GM18507 (cell line): ENCODE results near the gene MAP7D3.
A peak's percentile ranks its signal among the peaks of the same experiment; 100 is the strongest.
"Not testable (repeated sequence)": the region's sequence is repeated elsewhere in the genome, so short reads cannot be mapped to it uniquely, and the experiment has no call there.

Source experiments
- DNase-seq: peaks from one replicate; pipeline ENCODE4 v3.0.0; 2011; ENCODE audit warnings: low read depth; ENCODE audit not compliant: insufficient read length; ENCODE audit errors: extremely low spot score
- FAIRE-seq: peaks from 2 replicates; lab custom pipeline; 2011; peaks lifted over from hg19 to GRCh38; lab: Jason Lieb, UNC

The MAP7D3 gene

DNA sequence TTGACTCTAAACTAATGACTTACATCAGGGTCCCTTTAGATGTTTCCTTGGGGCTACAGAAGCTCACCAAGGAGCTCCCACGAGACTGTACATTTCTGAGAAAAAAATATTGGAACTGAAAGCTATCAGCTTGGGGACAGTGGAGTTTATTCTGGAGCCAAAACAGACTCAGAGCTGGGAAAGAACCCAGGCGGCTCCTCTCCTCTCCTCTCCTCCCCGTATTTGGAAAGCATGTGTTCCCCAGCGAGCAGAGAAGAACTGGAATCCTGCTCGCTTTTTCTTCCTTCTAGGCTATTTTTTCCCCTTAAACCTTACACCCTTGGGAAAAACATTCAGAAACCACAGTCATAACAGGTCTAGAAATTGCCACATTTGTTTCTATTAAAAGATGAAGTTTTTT, 4.3 kb upstream of the MAP7D3 start:
- DNase-seq (no peak), FAIRE-seq (no peak)

DNA sequence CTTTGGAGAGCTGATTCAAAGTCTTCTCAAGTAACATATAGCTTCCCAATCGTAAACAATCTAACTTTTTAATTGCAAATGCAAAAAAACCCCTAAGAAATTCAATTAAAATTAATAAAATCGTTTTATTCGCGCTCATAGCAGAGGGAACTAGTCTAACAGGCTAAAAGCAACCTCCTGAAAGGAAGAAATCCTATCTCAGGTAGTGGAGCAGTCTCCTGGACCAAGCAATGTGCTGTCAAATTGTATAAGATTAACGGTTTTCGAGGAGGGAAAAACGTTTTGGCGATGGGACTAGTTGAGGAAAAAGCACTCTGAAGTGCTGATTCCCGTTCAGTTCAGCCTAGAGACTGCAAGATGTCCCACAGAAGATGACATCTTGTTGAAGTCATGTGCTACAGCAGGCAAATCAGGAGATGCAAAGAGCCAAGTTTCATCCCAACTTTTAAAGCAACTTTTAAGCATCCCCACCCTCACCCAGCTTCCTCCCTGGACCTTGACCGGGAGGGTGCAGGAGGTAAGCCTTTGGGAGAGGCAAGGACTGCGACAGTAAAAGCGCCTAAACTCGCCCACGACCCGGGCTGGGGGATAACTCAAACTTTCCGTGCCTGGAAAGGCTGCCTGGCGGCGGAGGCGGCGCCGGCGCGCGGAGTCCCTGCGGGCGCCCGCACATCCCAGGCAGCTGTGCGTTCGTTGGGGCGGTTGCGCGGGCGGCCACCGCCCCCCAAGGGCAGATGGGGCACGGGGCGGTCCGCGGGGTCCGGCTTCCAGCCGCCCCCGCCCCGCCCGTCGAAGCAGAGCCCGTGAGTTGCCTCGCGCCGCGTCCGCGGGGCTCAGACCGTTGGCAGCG, 784 bp downstream of the MAP7D3 start:
- DNase-seq (no peak), FAIRE-seq (peak; percentile 73)

DNA sequence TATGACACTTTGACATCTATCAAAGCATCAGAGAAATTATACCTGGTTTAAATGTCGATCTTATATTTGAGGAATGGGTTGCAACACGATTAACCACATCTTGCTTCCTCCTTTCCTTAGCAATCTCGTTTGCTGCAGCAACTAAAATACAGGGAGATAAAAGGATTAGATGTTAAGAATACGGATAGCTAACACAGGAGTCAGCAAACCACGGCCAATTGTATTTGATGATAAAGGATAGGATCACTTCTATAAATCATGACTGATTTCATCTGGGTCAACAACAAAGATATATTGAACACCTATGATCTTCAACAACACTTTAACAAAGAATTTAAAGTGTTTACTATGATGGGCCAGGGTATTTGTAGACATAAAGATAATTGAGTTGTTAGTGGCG, 5.0 kb downstream of the MAP7D3 start:
- FAIRE-seq (no peak), DNase-seq (no peak)

DNA sequence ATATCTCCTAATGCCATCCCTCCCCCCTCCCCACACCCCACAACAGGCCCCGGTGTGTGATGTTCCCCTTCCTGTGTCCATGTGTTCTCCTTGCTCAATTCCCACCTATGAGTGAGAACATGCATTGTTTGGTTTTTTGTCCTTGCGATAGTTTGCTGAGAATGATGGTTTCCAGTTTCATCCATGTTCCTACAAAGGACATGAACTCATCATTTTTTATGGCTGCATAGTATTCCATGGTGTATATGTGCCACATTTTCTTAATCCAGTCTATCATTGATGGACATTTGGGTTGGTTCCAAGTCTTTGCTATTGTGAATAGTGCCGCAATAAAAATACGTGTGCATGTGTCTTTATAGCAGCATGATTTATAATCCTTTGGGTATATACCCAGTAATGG, 13.4 kb downstream of the MAP7D3 start:
- FAIRE-seq, DNase-seq: not testable (repeated sequence)

DNA sequence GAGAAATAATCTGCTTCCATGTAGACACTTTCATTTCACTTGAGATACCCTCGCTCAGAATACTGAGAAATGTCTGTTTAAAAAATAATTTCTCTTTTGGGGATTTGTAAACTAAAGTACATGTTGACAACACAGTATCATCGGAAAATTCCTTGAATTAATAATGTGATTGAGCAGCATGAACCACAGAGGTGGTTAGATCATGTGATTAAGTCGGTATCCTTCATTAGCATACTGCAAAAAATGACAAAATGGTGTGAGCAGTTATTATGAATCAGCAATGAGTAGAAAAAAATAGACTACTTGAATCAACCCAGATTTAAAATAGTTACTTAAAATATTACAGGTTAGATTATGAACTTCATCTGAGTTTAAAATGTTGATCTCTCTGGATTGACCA, 14.1 kb downstream of the MAP7D3 start:
- FAIRE-seq (no peak), DNase-seq (no peak)

DNA sequence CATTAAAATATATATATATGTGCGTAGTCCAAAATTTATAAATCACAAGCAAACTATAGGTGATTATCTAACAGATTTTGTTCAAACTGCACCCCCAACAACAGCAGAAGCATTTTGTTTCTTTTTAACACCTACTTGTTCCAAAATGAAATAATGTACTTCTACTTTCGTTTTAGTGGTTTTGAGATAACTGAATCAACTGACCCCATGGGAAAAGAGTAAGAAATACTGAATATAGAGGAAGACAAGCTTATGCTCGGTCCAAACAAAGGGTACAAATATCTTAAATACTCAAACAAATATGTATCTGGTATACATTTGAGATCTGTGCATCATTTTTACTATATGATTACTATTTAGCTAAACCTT, 22.4 kb downstream of the MAP7D3 start:
- peak; percentile 75 for FAIRE-seq
- DNase-seq, result no peak

DNA sequence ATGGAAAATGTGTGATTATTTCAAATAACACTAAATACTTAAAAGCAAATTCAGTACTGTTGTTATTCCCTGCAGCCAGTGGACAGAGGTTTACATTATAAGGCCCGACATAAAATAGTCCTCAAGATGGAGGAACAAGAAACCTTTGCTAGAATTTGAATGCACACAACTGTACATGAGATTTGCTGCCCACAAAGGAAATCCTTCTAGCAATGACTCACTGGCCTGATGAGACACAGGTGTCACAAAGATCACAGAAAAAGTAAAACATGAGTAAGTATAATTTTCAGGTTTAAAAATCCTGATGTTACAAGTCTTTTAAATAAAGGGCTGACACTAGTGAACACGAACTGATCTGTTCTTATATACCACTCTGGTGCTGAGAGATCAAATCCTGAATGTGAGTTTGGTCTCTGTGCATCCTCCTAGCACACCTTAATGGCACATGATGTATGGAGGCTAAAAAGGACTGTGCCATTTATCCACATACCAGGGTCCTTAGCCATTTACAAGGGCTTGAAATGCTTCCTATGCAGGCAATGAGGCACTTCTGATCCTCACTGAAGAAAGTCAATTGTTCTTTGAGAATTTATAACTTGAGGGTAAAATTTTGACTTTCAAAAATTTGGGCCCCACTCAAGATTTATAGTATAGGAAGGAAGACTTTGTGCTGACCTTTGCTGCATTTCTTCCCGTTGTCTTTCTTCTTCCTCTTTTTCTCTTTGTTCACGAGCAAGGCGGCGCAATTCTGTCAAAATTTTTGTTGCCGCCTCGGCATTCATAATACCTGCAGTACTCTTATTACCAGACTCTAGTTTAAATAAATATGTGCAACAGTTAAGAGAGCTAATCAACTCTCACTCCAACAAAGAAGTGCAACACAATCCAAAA, 23.0 kb downstream of the MAP7D3 start:
- DNase-seq (no peak), FAIRE-seq (peak; percentile 64)

DNA sequence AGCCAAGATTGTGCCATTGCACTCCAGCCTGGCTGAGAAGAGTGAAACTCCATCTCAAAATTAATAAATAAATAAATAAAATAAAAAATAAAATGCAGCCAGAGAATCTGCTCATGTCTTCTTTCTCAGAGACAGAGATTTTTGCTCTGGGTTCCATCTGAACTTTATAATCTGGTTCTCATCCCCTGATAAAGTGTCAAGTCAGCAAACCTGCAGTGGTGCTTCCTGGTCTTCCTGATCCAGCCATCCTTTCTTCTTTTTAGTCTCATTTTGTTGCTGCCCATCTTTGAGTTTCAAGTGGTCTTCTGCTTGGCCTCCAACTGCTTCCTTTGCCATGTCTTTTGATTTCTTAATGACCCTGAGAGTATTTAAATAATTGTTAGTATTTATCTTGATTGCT, 24.1 kb downstream of the MAP7D3 start:
- FAIRE-seq (no peak), DNase-seq (no peak)

DNA sequence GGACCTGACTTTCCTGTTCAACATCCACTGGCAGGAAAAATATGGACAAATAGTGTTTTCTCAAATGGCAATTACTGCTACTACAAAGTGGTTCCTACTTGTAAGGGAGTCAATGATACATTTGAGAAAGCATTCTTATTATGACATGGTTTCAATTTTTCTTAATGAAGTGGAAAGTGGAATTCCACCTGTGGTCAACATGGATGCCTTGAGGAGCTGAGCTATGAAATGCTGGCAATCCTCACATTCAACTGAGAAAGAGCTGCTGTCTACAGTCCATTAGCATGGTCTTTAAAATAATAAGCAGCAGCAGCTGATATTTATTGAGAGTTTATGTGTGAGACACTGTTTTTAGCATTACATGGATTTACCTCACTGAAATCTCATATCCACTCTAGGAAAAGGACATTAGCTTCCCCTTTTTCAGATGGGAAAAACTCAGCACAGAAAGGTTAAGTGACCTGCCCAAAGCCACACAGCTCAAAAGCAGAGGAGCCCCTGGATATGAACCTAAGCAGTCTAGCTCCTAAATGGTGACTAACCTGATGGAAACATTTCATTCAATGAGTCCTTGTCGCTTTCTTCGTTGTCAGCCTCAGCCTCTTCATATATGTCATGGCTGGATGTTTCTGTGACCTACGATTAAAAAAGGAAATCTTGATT, 29.2 kb downstream of the MAP7D3 start:
- no peak for FAIRE-seq
- DNase-seq, result no peak

DNA sequence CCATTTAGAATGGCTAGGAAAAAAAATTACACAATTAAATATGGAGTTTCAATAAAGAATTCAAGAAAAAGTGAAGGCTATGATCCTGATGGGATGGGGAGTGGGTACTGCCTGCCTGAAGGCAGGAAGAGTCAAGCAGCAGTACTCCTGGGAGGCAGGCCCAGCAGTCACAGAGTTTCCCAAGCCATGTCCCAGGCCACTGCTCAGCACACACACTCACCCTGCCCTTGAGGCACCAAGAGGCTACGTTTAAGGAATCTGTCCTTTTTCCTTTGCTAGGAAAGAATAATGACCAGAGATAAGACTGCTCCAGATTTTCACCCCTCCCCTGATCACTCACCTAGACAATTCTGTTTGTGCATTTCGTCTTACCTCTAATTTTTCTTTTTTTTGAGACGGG, 30.2 kb downstream of the MAP7D3 start:
- FAIRE-seq (no peak), DNase-seq (no peak)

DNA sequence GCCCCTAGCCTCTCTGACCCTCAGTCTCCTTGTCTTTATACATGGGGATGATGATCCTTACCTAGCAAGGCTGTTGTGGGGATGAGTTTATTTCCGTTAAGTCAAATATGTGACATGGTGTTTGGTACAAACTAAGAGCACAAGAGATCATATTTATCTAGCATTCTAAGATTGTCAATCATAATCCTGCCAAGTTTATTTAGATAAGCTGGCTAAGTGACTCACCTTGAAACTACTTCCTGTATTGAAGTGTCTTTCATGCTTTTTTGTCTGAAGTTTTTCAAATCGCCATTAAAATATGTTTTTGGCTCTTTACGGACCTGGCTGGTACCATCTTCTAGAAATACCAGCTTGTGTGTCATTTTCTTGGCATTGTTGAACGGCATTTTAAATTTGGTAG, 30.7 kb downstream of the MAP7D3 start:
- DNase-seq (no peak), FAIRE-seq (no peak)

DNA sequence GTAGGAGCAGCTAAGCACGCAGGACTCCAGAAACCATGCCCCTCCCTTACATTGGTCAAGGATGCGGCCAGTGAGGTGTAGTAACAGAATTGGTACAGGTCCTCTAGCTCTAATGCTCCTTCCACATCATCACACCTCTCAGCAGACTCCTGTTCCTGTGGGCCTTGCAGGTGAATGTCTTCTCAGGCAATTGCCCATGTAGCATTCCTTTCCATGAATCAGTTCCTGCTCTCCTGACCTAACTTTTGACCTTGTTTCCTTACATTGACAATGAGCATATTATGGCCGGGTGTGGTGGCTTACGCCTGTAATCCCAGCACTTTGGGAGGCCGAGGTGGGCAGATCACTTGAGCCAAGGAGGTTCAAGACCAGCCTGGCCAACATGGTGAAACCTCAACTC, 31.3 kb downstream of the MAP7D3 start:
- DNase-seq (no peak), FAIRE-seq (no peak)

DNA sequence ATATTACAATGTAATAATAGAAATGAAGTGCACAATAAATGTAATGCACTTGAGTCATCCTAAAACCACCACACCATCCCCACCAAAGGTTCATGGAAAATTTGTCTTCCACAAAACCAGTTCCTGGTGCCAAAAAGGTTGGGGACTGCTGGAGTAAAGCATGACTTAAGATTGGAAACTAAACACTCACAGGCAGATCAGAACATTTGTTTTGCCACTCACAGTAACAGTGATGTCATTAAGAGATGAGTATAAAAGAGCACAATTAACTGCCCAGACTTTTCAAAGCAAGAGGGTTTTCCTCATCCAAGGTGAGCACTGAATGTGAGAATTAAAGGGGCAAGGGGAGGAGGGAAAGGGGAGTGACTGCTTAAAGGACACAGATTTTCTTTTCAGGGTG, 35.6 kb downstream of the MAP7D3 start:
- DNase-seq (no peak), FAIRE-seq (no peak)

DNA sequence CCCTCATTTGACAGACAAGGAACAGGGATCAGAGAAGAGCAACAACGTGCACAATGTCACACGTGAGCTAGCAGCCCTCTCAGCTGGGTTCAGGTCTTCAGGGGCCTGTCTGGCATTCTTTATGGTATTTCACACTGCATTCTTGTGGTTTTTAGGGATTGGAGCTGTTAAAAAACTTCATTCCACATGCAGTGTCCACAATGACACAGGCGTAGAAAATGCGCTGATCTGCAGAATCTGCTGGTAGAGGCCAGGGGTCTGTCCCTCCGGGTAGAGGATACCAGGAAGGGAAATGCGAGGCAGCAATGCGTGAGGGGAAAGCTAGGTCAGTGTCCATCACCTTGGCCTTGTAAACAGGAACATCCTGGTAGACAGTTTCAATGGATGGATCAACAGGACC, 36.6 kb downstream of the MAP7D3 start:
- FAIRE-seq (no peak), DNase-seq (no peak)

DNA sequence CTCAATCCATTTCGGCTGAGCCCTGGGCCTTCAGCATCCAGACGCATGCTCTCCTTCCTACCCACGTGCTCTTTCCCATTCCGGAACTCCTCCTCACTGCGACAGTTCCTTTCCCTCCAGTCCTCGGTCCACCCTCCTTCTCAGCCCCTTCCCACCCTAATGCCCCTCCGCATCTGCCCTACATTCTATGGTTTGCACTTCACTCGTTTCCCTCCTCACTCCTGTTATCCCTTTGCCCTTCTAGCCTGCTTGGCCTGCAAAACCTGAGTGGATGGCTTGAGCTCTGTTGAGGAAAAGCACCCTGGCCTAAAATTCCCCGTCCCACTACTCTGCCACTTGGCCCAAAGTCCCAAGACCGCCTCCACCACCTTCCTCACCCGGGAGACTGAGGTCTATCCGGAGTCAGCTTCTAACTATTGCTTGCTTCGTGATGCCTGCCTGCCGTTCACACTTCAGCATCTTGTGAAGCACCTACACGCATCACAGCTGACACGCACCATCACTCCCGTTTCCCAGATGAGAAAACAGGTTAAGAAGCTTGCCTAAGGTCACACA, 38.6 kb downstream of the MAP7D3 start:
- FAIRE-seq, result no peak
- DNase-seq, result no peak

DNA sequence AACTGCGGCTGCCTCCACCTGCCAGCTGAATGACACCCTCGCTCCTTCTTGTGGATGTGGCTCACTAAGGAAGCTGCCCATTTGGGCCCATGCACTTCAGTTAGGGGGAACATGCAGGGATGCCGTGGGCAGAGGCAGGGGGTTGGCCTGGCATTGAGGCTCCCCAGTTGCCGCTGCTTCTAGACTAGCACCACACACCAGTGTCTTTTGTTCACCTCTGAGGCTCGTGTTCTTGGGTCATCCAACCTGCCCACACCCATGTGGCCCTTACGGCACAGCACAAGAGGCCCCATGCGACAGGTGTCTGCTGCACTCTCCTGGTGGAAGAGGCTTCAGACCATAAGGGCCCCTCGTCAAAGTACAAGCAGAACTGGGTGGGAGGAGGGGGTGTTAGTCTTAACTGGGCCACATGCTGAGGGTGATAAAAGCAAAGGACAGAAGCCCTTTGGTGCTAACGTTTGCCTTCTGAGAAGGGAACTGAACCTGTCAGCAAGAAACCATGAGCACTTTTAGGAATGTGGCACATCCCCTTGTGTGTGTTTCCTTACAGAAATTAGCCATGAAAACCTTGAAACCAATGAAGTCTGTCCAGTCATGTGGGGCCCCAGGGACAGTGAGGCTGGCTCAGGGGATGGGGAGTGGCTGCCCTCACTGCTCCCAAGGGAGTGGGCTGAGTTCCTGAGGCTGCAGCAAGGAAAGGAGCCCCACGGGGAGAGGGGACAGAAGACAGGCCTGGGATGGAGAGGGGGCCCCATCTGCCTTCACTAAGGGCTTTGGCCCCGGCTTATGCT, 39.2 kb downstream of the MAP7D3 start:
- no peak for FAIRE-seq

DNA sequence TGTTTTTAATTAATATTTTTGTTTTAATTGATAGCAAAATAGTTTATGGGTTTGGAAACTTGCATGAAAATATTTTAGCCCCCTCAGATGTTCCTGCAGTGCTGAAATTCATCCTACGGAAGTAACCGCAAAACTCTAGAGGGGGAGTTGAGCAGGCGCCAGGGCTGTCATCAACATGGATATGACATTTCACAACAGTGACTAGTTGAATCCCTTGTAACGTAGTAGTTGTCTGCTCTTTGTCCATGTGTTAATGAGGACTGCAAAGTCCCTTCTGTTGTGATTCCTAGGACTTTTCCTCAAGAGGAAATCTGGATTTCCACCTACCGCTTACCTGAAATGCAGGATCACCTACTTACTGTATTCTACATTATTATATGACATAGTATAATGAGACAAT, 40.4 kb downstream of the MAP7D3 start:
- FAIRE-seq, result no peak
- no peak for DNase-seq

More for the DNA sequence above, 39.2 kb downstream of the MAP7D3 start:
- no peak for DNase-seq

DNA sequence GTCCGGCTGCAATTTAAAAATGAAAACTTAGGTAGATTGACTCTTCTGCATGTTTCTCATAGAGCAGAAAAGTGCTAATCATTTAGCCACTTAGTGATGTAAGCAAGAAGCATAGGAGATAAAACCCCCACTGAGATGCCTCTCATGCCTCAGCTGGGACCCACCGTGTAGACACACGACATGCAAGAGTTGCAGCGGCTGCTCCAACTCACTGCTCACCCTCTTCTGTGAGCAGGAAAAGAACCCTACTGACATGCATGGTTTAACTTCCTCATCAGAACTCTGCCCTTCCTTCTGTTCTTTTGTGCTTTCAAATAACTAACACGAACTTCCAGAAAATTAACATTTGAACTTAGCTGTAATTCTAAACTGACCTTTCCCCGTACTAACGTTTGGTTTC, 41.0 kb downstream of the MAP7D3 start:
- FAIRE-seq (peak; percentile 82), DNase-seq (no peak)

DNA sequence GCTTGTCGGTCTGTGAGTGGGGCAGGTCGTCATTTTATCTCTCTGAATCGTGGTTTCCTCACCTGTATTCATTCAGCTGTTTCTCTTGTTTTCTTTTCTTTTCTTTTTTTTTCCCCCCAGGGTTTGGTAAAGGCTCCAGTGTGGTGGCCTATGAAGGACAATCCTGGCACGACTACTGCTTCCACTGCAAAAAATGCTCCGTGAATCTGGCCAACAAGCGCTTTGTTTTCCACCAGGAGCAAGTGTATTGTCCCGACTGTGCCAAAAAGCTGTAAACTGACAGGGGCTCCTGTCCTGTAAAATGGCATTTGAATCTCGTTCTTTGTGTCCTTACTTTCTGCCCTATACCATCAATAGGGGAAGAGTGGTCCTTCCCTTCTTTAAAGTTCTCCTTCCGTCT, 41.4 kb downstream of the MAP7D3 start:
- FAIRE-seq (no peak), DNase-seq (no peak)
